H1 (cell line): ENCODE measurements around the gene SOBP. TPM values are rescaled to one million over a fixed set of nuclear protein-coding genes. Genes with fewer than 3 reads are reported as not detected.

ENCODE experiments used
- CTCF ChIA-PET: fragments of 300-600 bp; sonication (Branson Sonifier 250); formaldehyde crosslinking; loops from one replicate; lab custom pipeline; 2021; ENCODE audit not compliant: partially characterized antibody; lab: Charles Lee
- POLR2A ChIA-PET: fragments of 300-600 bp; sonication (Branson Sonifier 250); formaldehyde crosslinking; loops from one replicate; lab custom pipeline; 2021; ENCODE audit warnings: inconsistent platforms; ENCODE audit not compliant: partially characterized antibody; lab: Charles Lee
- DNase-seq, 2 experiments: peaks; one replicate each; pipeline versions ENCODE4 v3.0.0 to v3.0.0-alpha.2; 2010 to 2022; ENCODE audit warnings: low spot score in 2 of 2, low read depth in 1 of 2, mixed read lengths in 1 of 2
- FAIRE-seq: peaks from 2 replicates; lab custom pipeline; 2011; peaks lifted over from hg19 to GRCh38; lab: Jason Lieb, UNC
- H2AFZ ChIP-seq: 2 replicates; pipeline ENCODE4 v1.8.1; 2012; ENCODE audit warnings: low read length, inconsistent platforms
- H2AK5ac ChIP-seq: 2 replicates; pipeline ENCODE4 v1.6.1; 2013; ENCODE audit warnings: low read depth, low read length
- H2BK120ac ChIP-seq: replicated peaks from 2 replicates; pipeline ENCODE3; 2013; ENCODE audit warnings: low read depth, low read length, inconsistent platforms
- H2BK12ac ChIP-seq: 2 replicates; pipeline ENCODE4 v1.6.1; 2013; ENCODE audit warnings: low read depth, low read length
- H2BK15ac ChIP-seq: 2 replicates; pipeline ENCODE4 v1.6.1; 2013; ENCODE audit warnings: low read length
- H2BK20ac ChIP-seq: 2 replicates; pipeline ENCODE4 v1.6.1; 2013; ENCODE audit warnings: low read length
- H2BK5ac ChIP-seq: 2 replicates; pipeline ENCODE4 v1.6.1; 2013; ENCODE audit warnings: low read depth, low read length
- H3K14ac ChIP-seq: 2 replicates; pipeline ENCODE4 v1.6.1; 2013; ENCODE audit warnings: inconsistent platforms; ENCODE audit not compliant: insufficient read length
- H3K18ac ChIP-seq: 2 replicates; pipeline ENCODE4 v1.6.1; 2013; ENCODE audit warnings: low read length; ENCODE audit errors: extremely low read depth
- H3K23ac ChIP-seq: 2 replicates; pipeline ENCODE4 v1.6.1; 2013; ENCODE audit warnings: inconsistent platforms; ENCODE audit not compliant: insufficient read length
- H3K23me2 ChIP-seq: 2 replicates; pipeline ENCODE4 v1.6.1; 2013; ENCODE audit warnings: low read depth, low read length
- H3K27ac ChIP-seq: 2 replicates; pipeline ENCODE4 v1.6.1; 2011; ENCODE audit warnings: low read depth, low read length, inconsistent platforms
- H3K27me3 ChIP-seq, 4 experiments: replicated peaks in 1 of 4; 1 replicate in 1 of 4; 2 replicates in 3 of 4; pipeline versions ENCODE4 v1.6.1 to v1.8.1; 2011 to 2013; ENCODE audit warnings: low read length in 3 of 4, mild to moderate bottlenecking in 3 of 4, inconsistent platforms in 2 of 4, mixed read lengths in 2 of 4, moderate library complexity in 1 of 4; ENCODE audit not compliant: control insufficient read depth in 3 of 4, insufficient read depth in 3 of 4; ENCODE audit errors: extremely low read depth in 1 of 4
- H3K36me3 ChIP-seq, 4 experiments: 2 replicates each; pipeline versions ENCODE4 v1.6.1 to v1.8.1; 2011 to 2013; ENCODE audit warnings: mild to moderate bottlenecking in 4 of 4, low read length in 3 of 4, moderate library complexity in 2 of 4, control low read depth in 1 of 4, inconsistent platforms in 1 of 4; ENCODE audit not compliant: insufficient read depth in 4 of 4, control insufficient read depth in 2 of 4
- H3K4ac ChIP-seq: replicated peaks from 2 replicates; pipeline ENCODE3; 2013; ENCODE audit warnings: low read length, low read depth, mixed read lengths, inconsistent platforms; ENCODE audit not compliant: insufficient read length
- H3K4me1 ChIP-seq, 4 experiments: replicated peaks in 1 of 4; 1 replicate in 1 of 4; 2 replicates in 3 of 4; pipeline versions ENCODE4 v1.6.1 to v1.8.1; 2011 to 2013; ENCODE audit warnings: low read length in 3 of 4, inconsistent platforms in 2 of 4, mixed read lengths in 1 of 4; ENCODE audit not compliant: insufficient read depth in 4 of 4, control insufficient read depth in 3 of 4
- H3K4me2 ChIP-seq, 2 experiments: 2 replicates each; pipeline versions ENCODE4 v1.6.1 to v1.8.1; 2011 to 2013; ENCODE audit warnings: low read depth in 2 of 2, low read length in 2 of 2, control low read depth in 1 of 2, inconsistent platforms in 1 of 2, mild to moderate bottlenecking in 1 of 2; ENCODE audit not compliant: insufficient read depth in 1 of 2
- H3K4me3 ChIP-seq, 4 experiments: fragments of 200-600, 300-600 bp in 1 of 4; sonication (generic), shearing (Covaris generic), sonication (Bioruptor Twin) in 1 of 4; 2 replicates each; pipeline versions ENCODE4 v1.5.1 to v1.8.1; 2011 to 2016; ENCODE audit warnings: low read length in 4 of 4, low read depth in 3 of 4, control low read depth in 2 of 4, inconsistent platforms in 2 of 4, mild to moderate bottlenecking in 2 of 4, mixed read lengths in 1 of 4, moderate library complexity in 1 of 4; ENCODE audit not compliant: insufficient read depth in 2 of 4; ENCODE audit errors: extremely low read depth in 1 of 4
- H3K56ac ChIP-seq: replicated peaks from 2 replicates; pipeline ENCODE3; 2013; ENCODE audit warnings: low read depth, mild to moderate bottlenecking, mixed read lengths, low read length, inconsistent platforms; ENCODE audit not compliant: insufficient read length
- H3K79me1 ChIP-seq: 2 replicates; pipeline ENCODE4 v1.6.1; 2013; ENCODE audit warnings: low read depth, low read length, control low read depth
- H3K79me2 ChIP-seq, 2 experiments: 2 replicates each; pipeline versions ENCODE4 v1.6.1 to v1.8.1; 2012 to 2013; ENCODE audit warnings: low read length in 2 of 2, mild to moderate bottlenecking in 2 of 2, inconsistent platforms in 1 of 2; ENCODE audit not compliant: insufficient read depth in 2 of 2, control insufficient read depth in 1 of 2
- H3K9ac ChIP-seq, 4 experiments: replicated peaks in 1 of 4; 1 replicate in 1 of 4; 2 replicates in 3 of 4; pipeline versions ENCODE4 v1.6.1 to v1.8.1; 2011 to 2013; ENCODE audit warnings: low read depth in 3 of 4, low read length in 3 of 4, control low read depth in 2 of 4, mild to moderate bottlenecking in 2 of 4, moderate library complexity in 2 of 4, inconsistent platforms in 1 of 4; ENCODE audit errors: extremely low read depth in 1 of 4
- H3K9me3 ChIP-seq, 2 experiments: 2 replicates each; pipeline versions ENCODE4 v1.6.1 to v1.8.1; 2012 to 2013; ENCODE audit warnings: mild to moderate bottlenecking in 2 of 2, moderate library complexity in 2 of 2, control low read depth in 1 of 2, inconsistent platforms in 1 of 2, low read depth in 1 of 2, low read length in 1 of 2, mixed read lengths in 1 of 2; ENCODE audit not compliant: insufficient read depth in 2 of 2
- H4K20me1 ChIP-seq, 2 experiments: replicated peaks in 1 of 2; 2 replicates each; pipeline versions ENCODE3 to v1.8.1; 2011 to 2013; ENCODE audit warnings: inconsistent platforms in 2 of 2, low read length in 2 of 2, mild to moderate bottlenecking in 1 of 2; ENCODE audit not compliant: insufficient read depth in 2 of 2, control insufficient read depth in 1 of 2
- H4K5ac ChIP-seq: 2 replicates; pipeline ENCODE4 v1.6.1; 2013; ENCODE audit warnings: low read length, low read depth, mixed read lengths, inconsistent platforms; ENCODE audit not compliant: insufficient read length
- H4K8ac ChIP-seq: 2 replicates; pipeline ENCODE4 v1.8.0; 2013; ENCODE audit warnings: mild to moderate bottlenecking, moderate library complexity, low read length, inconsistent platforms; ENCODE audit not compliant: insufficient read depth; ENCODE audit errors: extremely low read depth
- H4K91ac ChIP-seq: replicated peaks from 2 replicates; pipeline ENCODE3; 2013; ENCODE audit warnings: low read length, mixed read lengths, inconsistent platforms; ENCODE audit not compliant: insufficient read length
- CEBPB ChIP-seq: IDR thresholded peaks from 2 replicates; pipeline ENCODE4 v1.6.1; 2012; ENCODE audit warnings: low read depth, low read length
- HDAC2 ChIP-seq, 2 experiments: fragments of 300-600 bp in 1 of 2; sonication (generic) in 1 of 2; IDR thresholded peaks; 2 replicates each; pipeline ENCODE4 v1.6.1; 2011 to 2012; ENCODE audit warnings: low read depth in 2 of 2, low read length in 2 of 2, mild to moderate bottlenecking in 2 of 2, moderate library complexity in 2 of 2, borderline replicate concordance in 1 of 2, inconsistent platforms in 1 of 2
- NANOG ChIP-seq: IDR thresholded peaks from 2 replicates; pipeline ENCODE4 v1.6.1; 2011; ENCODE audit warnings: low read length, low read depth, mild to moderate bottlenecking, inconsistent platforms; ENCODE audit not compliant: insufficient read depth, poor library complexity, severe bottlenecking
- TEAD4 ChIP-seq: IDR thresholded peaks from 2 replicates; pipeline ENCODE4 v1.6.1; 2012; ENCODE audit warnings: low read depth, low read length, inconsistent platforms, mixed read lengths
- YY1 ChIP-seq: IDR thresholded peaks from 2 replicates; pipeline ENCODE4 v1.6.1; 2011; ENCODE audit warnings: low read depth, mild to moderate bottlenecking, low read length
- WGBS, 2 experiments: shearing (Covaris generic) in 1 of 2; methylation state at CpG; one replicate each; pipeline versions ENCODE4 v1.1.6 to v1.1.7; 2013 to 2015; ENCODE audit warnings: low lambda C conversion rate in 2 of 2, mixed read lengths in 2 of 2, inconsistent platforms in 1 of 2, low coverage in 1 of 2, missing lambda C conversion rate in 1 of 2; ENCODE audit not compliant: insufficient replicate concordance in 2 of 2, insufficient coverage in 1 of 2, insufficient read length in 1 of 2; ENCODE audit errors: extremely low coverage in 1 of 2, missing lambda C conversion rate in 1 of 2; 5-methylcytosine and 5-hydroxymethylcytosine counted together
- polyA plus RNA-seq, 7 experiments: library from polyadenylated mRNA; depleted of rRNA in 3 of 7; stranded (reverse) in 5 of 7; unstranded in 2 of 7; fragments of >200 nt in 5 of 7; fragments of 200-250 nt in 2 of 7; gene quantifications; 1 replicate in 5 of 7; 2 replicates in 1 of 7; 4 replicates in 1 of 7; pipeline versions ENCODE4 v1.2.1 to v1.2.3, GENCODE V29; 2011 to 2013; ENCODE audit warnings: missing spikeins in 2 of 7, mixed read lengths in 2 of 7
- total RNA-seq: library from RNA; stranded (reverse); fragmentation: NEBNext Ultra II Directional; extraction: Animal tissue kit (Norgen Biotek cat#: 25700); gene quantifications from 2 replicates; pipeline ENCODE4 v1.2.1, GENCODE V29; 2021

Gene SOBP
- total and polyA plus RNA-seq, 2 of the 8 experiments (the other 6 are each of a cell fraction or from before 2014, with no cell fraction given) = 0.45 to 6.2 TPM

- Histone ChIP-seq H2BK20ac (no peak overlapping the region), H3K23ac (no peak overlapping the region), H3K9me3 (no peaks in the 10 kb centered on the region), H4K20me1 (no peaks in the 10 kb centered on the region), H3K27me3 (no peaks in the 10 kb centered on the region), H3K9ac (no peak overlapping the region), H3K4ac (no peak overlapping the region), H3K4me1 (peaks cover 0 to 20% (median 2%) of the 10 kb centered on the region in 4 experiments; a peak in 4 of 7 replicates), H2BK120ac (no peak overlapping the region), H3K4me2 (no peak overlapping the region), H2BK12ac (no peak overlapping the region), H3K79me1 (no peaks in the 10 kb centered on the region), H3K36me3 (no peaks in the 10 kb centered on the region), H3K27ac (no peak overlapping the region), H2BK15ac (no peak overlapping the region), H3K79me2 (no peaks in the 10 kb centered on the region), H3K4me3 (no peak overlapping the region), H4K91ac (no peak overlapping the region), H3K14ac (no peak overlapping the region), H4K8ac (no peak overlapping the region), H2BK5ac (no peak overlapping the region), H4K5ac (no peak overlapping the region), H3K23me2 (no peaks in the 10 kb centered on the region), H2AFZ (no peak overlapping the region), H2AK5ac (no peak overlapping the region), H3K56ac (no peak overlapping the region), H3K18ac (no peak overlapping the region)
- FAIRE-seq (no peak), DNase-seq (no peak)
- ChIA-PET POLR2A (interaction anchor here (1.4 kb wide), 1 partner anchor 165 kb away, joined by 3 read pairs; the partner anchor contains the start of gene PDSS2), CTCF (no interaction called here)
- TF ChIP-seq TEAD4 (0 out of 2 replicates have a peak, but pooled peaks have one; percentile 8), CEBPB (no peak), HDAC2 (IDR thresholded peaks at IDR 0.05; ENCODE audit: borderline replicate concordance in 1 of 2, low read depth in 2 of 2, low read length in 2 of 2) (no peak), NANOG (no peak), YY1 (no peak)
- 82% methylated on average over 3 of the region's 3 CpGs; no CpG with 5 or more reads in 1 of the 2 experiments for WGBS, 2 experiments
Measured at GRCh38 chr6:107624050-107624449, 134.1 kb downstream of the SOBP start.
